Fibroblast of peridontal ligament (primary cell): Measurements from ENCODE around the gene PPM1H.
"Not testable (repeated sequence)": the region's sequence is repeated elsewhere in the genome, so short reads cannot be mapped to it uniquely, and the experiment has no call there.

Experiments used
- DNase-seq: peaks from one replicate; pipeline ENCODE4 v3.0.0-alpha.2; 2010; ENCODE audit errors: extremely low read depth

PPM1H gene

GRCh38 chr12:62689042-62689839 is 245.7 kb downstream of the PPM1H start:
- DNase-seq = peak; percentile 58

GRCh38 chr12:62686938-62687337 is 248.0 kb downstream of the PPM1H start:
- DNase-seq = peak; percentile 86

GRCh38 chr12:62684570-62685295 is 250.2 kb downstream of the PPM1H start:
- peak; percentile 91 for DNase-seq

- peak; percentile 95 for DNase-seq
Observed at GRCh38 chr12:62683776-62684569, 251.0 kb downstream of the PPM1H start.

- no peak for DNase-seq
Observed at GRCh38 chr12:62681306-62681705, 253.6 kb downstream of the PPM1H start.

- DNase-seq = no peak
Observed at GRCh38 chr12:62679608-62680007, 255.3 kb downstream of the PPM1H start.

GRCh38 chr12:62677355-62677754 is 257.6 kb downstream of the PPM1H start:
- no peak for DNase-seq

- no peak for DNase-seq
Observed at GRCh38 chr12:62676521-62677307, 258.2 kb downstream of the PPM1H start.

- no peak for DNase-seq
Observed at GRCh38 chr12:62673028-62673815, 261.7 kb downstream of the PPM1H start.

- DNase-seq = no peak
Observed at GRCh38 chr12:62670986-62671720, 263.8 kb downstream of the PPM1H start.

GRCh38 chr12:62668782-62669181 is 266.2 kb downstream of the PPM1H start:
- no peak for DNase-seq

- DNase-seq = not testable (repeated sequence)
Observed at GRCh38 chr12:62664951-62665350, 270.0 kb downstream of the PPM1H start.

GRCh38 chr12:62660756-62661155 is 274.2 kb downstream of the PPM1H start:
- DNase-seq = peak; percentile 82

GRCh38 chr12:62659453-62660295 is 275.3 kb downstream of the PPM1H start:
- DNase-seq = peak; percentile 19

GRCh38 chr12:62658910-62659309 is 276.0 kb downstream of the PPM1H start:
- DNase-seq = no peak

GRCh38 chr12:62657363-62657632 is 277.7 kb downstream of the PPM1H start:
- DNase-seq = no peak

- DNase-seq = no peak
Observed at GRCh38 chr12:62656591-62657362, 278.2 kb downstream of the PPM1H start.

- no peak for DNase-seq
Observed at GRCh38 chr12:62655666-62656151, 279.2 kb downstream of the PPM1H start.
